Astrocyte of the spinal cord (primary cell): ENCODE measurements around the gene DRC7.

ENCODE experiments used
- DNase-seq: peaks from one replicate; pipeline ENCODE4 v3.0.0; 2011; ENCODE audit warnings: low read depth, low spot score
- H3K4me3 ChIP-seq: 2 replicates; pipeline ENCODE4 v1.5.1; 2011; ENCODE audit warnings: low read depth, mild to moderate bottlenecking, low read length, moderate library complexity
- CTCF ChIP-seq: IDR thresholded peaks from 2 replicates; pipeline ENCODE4 v1.5.1; 2012; ENCODE audit warnings: low read depth, mild to moderate bottlenecking, low read length, inconsistent platforms
- in situ Hi-C: cut with HindIII; loops from 2 replicates; pipeline ENCODE4 v1.10.0; 2017; ENCODE audit warnings: low sequenced_read_pairs

Gene DRC7

GRCh38 chr16:57684626-57685358 is 9.8 kb upstream of the DRC7 start:
- in situ Hi-C loops, result no loop called here
- DNase-seq, result no peak
- H3K4me3 ChIP-seq, result no peak overlapping the region
- no peak for TF ChIP-seq CTCF

- no peak for TF ChIP-seq CTCF
- in situ Hi-C loops, result no loop called here
- no peak overlapping the region for H3K4me3 ChIP-seq
- DNase-seq, result no peak
These were observed 9.0 kb upstream of the DRC7 start for GRCh38 chr16:57685633-57686032.

- TF ChIP-seq CTCF, result no peak
These were observed 8.0 kb upstream of the DRC7 start for GRCh38 chr16:57686577-57686976.

GRCh38 chr16:57687363-57687929 is 7.2 kb upstream of the DRC7 start:
- in situ Hi-C loops, result no loop called here
- TF ChIP-seq CTCF, result no peak

More at GRCh38 chr16:57686577-57686976, 8.0 kb upstream of the DRC7 start:
- in situ Hi-C loops, result no loop called here
- DNase-seq, result no peak
- no peak overlapping the region for H3K4me3 ChIP-seq

GRCh38 chr16:57688487-57688986 is 6.1 kb upstream of the DRC7 start:
- no peak for DNase-seq
- TF ChIP-seq CTCF, result no peak
- H3K4me3 ChIP-seq, result no peak overlapping the region
- in situ Hi-C loops, result no loop called here

More at GRCh38 chr16:57687363-57687929, 7.2 kb upstream of the DRC7 start:
- no peak for DNase-seq
- H3K4me3 ChIP-seq, result no peak overlapping the region

GRCh38 chr16:57688987-57689761 is 5.4 kb upstream of the DRC7 start:
- no peak for DNase-seq
- no peak for TF ChIP-seq CTCF
- H3K4me3 ChIP-seq, result no peak overlapping the region
- in situ Hi-C loops, result no loop called here
